ENCODE results near the gene TSPAN12.

DNA sequence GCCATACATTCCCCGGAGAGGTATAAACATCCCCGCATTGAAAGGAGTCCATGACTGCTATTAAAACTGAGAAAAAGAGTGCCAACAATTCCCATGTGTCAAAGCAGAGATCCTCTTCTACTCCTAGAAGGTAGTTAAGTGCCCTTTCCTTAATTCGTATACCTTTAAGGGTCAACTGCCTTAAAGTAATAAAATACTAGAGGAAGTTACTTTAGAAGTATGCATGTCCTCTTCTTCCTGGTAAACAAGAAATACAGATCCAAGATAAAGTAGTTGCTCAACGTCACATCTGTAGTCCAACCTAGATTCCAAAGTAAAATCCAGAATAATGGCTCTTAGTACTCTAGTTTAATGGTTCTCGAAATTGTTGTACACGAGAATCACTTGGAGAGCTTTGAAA, 1.5 kb upstream of the TSPAN12 start:
- TF ChIP-seq SMAD3 (CRISPR knock-in tag; IDR thresholded peaks at IDR 0.05; ENCODE audit: borderline replicate concordance) (no peak), PRDM15 (CRISPR knock-in tag; IDR thresholded peaks at IDR 0.05) (no peak), E2F4 (CRISPR knock-in tag; IDR thresholded peaks at IDR 0.05; ENCODE audit: borderline replicate concordance, low read depth) (no peak), FOXJ3 (CRISPR knock-in tag; IDR thresholded peaks at IDR 0.05; ENCODE audit: borderline replicate concordance) (no peak), OVOL2 (CRISPR knock-in tag; IDR thresholded peaks at IDR 0.05; ENCODE audit: borderline replicate concordance) (no peak), ARID4B (CRISPR knock-in tag; IDR thresholded peaks at IDR 0.05; ENCODE audit: borderline replicate concordance) (no peak), CTCF (IDR thresholded peaks at IDR 0.05) (no peak)
- TF ChIP-seq, protein P1, sequence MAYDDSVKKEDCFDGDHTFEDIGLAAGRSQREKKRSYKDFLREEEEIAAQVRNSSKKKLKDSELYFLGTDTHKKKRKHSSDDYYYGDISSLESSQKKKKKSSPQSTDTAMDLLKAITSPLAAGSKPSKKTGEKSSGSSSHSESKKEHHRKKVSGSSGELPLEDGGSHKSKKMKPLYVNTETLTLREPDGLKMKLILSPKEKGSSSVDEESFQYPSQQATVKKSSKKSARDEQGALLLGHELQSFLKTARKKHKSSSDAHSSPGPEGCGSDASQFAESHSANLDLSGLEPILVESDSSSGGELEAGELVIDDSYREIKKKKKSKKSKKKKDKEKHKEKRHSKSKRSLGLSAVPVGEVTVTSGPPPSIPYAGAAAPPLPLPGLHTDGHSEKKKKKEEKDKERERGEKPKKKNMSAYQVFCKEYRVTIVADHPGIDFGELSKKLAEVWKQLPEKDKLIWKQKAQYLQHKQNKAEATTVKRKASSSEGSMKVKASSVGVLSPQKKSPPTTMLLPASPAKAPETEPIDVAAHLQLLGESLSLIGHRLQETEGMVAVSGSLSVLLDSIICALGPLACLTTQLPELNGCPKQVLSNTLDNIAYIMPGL (CRISPR knock-in tag; IDR thresholded peaks at IDR 0.05) = no peak
- TF ChIP-seq, protein P2, sequence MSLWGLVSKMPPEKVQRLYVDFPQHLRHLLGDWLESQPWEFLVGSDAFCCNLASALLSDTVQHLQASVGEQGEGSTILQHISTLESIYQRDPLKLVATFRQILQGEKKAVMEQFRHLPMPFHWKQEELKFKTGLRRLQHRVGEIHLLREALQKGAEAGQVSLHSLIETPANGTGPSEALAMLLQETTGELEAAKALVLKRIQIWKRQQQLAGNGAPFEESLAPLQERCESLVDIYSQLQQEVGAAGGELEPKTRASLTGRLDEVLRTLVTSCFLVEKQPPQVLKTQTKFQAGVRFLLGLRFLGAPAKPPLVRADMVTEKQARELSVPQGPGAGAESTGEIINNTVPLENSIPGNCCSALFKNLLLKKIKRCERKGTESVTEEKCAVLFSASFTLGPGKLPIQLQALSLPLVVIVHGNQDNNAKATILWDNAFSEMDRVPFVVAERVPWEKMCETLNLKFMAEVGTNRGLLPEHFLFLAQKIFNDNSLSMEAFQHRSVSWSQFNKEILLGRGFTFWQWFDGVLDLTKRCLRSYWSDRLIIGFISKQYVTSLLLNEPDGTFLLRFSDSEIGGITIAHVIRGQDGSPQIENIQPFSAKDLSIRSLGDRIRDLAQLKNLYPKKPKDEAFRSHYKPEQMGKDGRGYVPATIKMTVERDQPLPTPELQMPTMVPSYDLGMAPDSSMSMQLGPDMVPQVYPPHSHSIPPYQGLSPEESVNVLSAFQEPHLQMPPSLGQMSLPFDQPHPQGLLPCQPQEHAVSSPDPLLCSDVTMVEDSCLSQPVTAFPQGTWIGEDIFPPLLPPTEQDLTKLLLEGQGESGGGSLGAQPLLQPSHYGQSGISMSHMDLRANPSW (CRISPR knock-in tag; conservative IDR thresholded peaks at IDR 0.05; ENCODE audit: low read depth) = no peak
- TF ChIP-seq, protein P3, sequence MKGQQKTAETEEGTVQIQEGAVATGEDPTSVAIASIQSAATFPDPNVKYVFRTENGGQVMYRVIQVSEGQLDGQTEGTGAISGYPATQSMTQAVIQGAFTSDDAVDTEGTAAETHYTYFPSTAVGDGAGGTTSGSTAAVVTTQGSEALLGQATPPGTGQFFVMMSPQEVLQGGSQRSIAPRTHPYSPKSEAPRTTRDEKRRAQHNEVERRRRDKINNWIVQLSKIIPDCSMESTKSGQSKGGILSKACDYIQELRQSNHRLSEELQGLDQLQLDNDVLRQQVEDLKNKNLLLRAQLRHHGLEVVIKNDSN (CRISPR knock-in tag; IDR thresholded peaks at IDR 0.05) = no peak
